Inferior parietal cortex (tissue), 1 donor: ENCODE measurements around the gene MYRIP.
"Not testable (repeated sequence)": the region's sequence is repeated elsewhere in the genome, so short reads cannot be mapped to it uniquely, and the experiment has no call there.

Experiments
- DNase-seq: peaks from one replicate; pipeline ENCODE4 v3.0.0-alpha.2; 2016; ENCODE audit errors: extremely low spot score

The MYRIP gene

GRCh38 chr3:39806820-39807219 lies 2.6 kb upstream of the MYRIP start:
- DNase-seq = no peak

- DNase-seq = peak; percentile 53
Observed at GRCh38 chr3:39808467-39809180, 785 bp upstream of the MYRIP start.

- DNase-seq = no peak
Observed at GRCh38 chr3:39809995-39810595, 686 bp downstream of the MYRIP start.

- peak; percentile 22 for DNase-seq
Observed at GRCh38 chr3:39810647-39811161, 1.3 kb downstream of the MYRIP start.

- no peak for DNase-seq
Observed at GRCh38 chr3:39811561-39811960, 2.2 kb downstream of the MYRIP start.

- DNase-seq = peak; percentile 42
Observed at GRCh38 chr3:39812537-39812936, 3.1 kb downstream of the MYRIP start.

GRCh38 chr3:39814007-39814406 lies 4.6 kb downstream of the MYRIP start:
- no peak for DNase-seq

- DNase-seq = no peak
Observed at GRCh38 chr3:39819899-39820298, 10.5 kb downstream of the MYRIP start.

- not testable (repeated sequence) for DNase-seq
Observed at GRCh38 chr3:39833764-39834163, 24.4 kb downstream of the MYRIP start.

- DNase-seq = no peak
Observed at GRCh38 chr3:39839484-39839883, 30.1 kb downstream of the MYRIP start.

GRCh38 chr3:39843440-39843839 lies 34.0 kb downstream of the MYRIP start:
- no peak for DNase-seq

GRCh38 chr3:39848365-39848764 lies 39.0 kb downstream of the MYRIP start:
- DNase-seq = no peak

- DNase-seq = no peak
Observed at GRCh38 chr3:39849992-39850715, 40.7 kb downstream of the MYRIP start.

- no peak for DNase-seq
Observed at GRCh38 chr3:39850716-39851032, 41.3 kb downstream of the MYRIP start.

GRCh38 chr3:39855517-39855916 lies 46.1 kb downstream of the MYRIP start:
- no peak for DNase-seq

- DNase-seq = no peak
Observed at GRCh38 chr3:39869890-39870289, 60.5 kb downstream of the MYRIP start.

- no peak for DNase-seq
Observed at GRCh38 chr3:39870706-39871105, 61.3 kb downstream of the MYRIP start.

- DNase-seq = no peak
Observed at GRCh38 chr3:39879581-39879980, 70.2 kb downstream of the MYRIP start.

- DNase-seq = no peak
Observed at GRCh38 chr3:39882111-39882510, 72.7 kb downstream of the MYRIP start.

- no peak for DNase-seq
Observed at GRCh38 chr3:39892068-39892467, 82.7 kb downstream of the MYRIP start.

GRCh38 chr3:39896184-39896583 lies 86.8 kb downstream of the MYRIP start:
- DNase-seq = no peak

GRCh38 chr3:39900462-39901002 lies 91.1 kb downstream of the MYRIP start:
- no peak for DNase-seq

GRCh38 chr3:39903253-39903652 lies 93.8 kb downstream of the MYRIP start:
- no peak for DNase-seq
